NCI-H1436 treated with DMSO at 0.1 percent for 48 hours (cell line): ENCODE data around the gene CALHM1.

Experiments
- DNase-seq: peaks from one replicate; lab custom pipeline; 2025; lab: John Stamatoyannopoulos, UW

CALHM1 gene

DNA sequence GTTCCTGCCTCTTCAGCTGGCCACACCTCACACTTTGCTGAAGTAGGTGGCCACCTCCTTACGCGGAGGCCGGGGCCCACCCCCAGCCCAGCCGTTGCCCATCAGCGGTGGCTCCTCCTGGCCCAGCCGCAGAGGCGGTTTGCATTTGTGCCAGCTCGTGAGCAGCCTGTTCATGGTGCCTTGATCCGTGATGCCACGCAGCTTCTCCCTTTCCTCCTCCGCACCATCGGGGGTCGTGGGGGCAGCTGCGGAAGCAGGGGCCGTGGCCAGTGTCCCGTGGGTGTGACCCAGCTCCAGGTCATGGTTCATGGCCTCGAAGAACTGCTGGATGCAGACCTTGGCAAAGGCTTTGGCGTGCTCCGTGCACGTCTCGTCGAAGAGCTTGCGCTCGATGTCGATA, 3.5 kb downstream of the CALHM1 start:
- DNase-seq: no peak

DNA sequence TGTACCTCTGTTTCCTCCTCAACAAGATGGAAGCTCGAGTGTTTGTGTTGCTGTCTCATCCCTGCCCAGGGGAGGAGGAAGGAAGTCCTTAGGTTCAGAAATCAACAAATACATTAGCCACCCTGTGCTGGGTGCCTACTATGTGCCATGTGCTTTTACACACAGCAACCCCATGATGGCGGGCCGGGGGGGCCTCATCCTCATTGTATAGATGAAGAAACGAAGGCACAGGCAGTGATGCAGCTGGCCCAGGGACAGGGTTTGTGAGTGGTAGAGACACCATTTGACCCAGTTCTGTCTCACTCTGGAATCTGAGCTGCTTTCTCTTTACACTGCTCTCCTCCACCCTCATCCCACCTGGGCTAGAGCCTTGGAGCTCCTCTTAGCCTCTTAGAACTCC, 4.7 kb downstream of the CALHM1 start:
- no peak for DNase-seq

DNA sequence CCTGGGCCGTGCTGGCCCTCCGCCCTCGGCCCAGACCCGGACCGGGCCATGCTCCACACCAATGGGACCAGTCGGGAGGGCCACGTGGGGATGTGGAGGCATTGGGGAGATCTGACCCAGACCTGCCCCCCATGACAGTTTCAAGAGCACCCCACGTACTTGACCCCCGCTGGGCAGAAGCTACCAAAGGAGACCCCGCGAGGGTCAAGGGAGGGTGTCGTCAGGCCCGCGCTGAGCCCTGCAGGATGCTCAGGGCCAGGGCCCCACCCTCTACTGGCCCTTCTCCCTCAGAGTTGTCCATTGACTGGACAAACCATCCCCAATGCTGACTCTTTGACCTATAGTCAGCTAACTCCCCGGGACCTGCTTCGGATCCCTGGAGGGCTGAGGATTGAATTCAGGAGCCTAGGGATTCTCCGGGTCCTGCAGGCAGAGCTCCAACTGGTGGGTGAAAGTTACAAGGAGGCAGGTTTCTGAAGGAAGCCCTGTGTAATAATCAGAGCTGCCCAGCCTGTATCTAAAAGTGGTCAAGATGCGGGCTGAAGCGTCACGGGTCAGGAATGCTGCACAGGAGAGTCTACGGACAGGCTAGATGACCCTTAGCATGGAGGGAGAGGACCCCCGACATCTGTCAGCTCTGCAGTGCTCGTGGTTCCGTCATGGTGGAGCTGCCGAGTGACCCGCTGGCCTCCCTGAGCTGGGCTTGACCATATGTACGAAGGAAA, 6.0 kb downstream of the CALHM1 start:
- no peak for DNase-seq

DNA sequence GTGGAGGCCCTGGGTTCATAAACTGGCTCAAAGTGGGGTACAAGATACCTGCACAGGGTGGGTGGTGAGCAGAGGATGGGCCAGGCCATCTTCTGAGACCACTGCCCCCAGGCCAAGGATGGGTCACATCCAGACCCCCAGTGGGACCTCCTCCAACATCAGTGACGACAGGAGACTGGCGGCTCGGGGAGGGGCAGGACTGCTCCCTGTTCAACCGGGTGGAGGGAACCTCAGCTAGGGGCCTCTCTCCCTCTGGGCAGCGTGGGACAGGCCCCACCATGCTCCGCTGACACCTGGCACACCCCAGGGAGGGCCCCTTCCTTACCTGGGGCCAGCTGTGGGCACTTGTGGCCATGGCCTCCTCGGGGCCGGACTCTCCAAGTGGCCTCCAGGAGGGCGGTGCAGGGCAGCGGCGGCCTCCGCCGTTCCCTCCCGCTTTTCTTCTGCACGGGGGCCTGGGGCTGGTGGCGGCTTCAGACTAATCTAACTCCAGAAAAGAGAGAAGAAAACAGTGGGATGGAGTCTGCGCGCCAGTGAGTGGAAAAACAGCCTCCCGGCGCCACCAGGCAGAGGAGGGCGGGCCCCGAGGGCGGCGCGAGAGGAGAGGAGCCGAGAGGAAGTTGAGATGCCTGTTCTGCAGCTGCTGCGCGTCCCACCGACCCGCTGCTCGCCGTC, 6.7 kb downstream of the CALHM1 start, which contains the start of gene CALHM2:
CALHM2 (minus strand) TSS at position 540 of the 675 bp plus-strand sequence. CDS start 2,429 bp downstream, outside the sequence.
- no peak for DNase-seq

DNA sequence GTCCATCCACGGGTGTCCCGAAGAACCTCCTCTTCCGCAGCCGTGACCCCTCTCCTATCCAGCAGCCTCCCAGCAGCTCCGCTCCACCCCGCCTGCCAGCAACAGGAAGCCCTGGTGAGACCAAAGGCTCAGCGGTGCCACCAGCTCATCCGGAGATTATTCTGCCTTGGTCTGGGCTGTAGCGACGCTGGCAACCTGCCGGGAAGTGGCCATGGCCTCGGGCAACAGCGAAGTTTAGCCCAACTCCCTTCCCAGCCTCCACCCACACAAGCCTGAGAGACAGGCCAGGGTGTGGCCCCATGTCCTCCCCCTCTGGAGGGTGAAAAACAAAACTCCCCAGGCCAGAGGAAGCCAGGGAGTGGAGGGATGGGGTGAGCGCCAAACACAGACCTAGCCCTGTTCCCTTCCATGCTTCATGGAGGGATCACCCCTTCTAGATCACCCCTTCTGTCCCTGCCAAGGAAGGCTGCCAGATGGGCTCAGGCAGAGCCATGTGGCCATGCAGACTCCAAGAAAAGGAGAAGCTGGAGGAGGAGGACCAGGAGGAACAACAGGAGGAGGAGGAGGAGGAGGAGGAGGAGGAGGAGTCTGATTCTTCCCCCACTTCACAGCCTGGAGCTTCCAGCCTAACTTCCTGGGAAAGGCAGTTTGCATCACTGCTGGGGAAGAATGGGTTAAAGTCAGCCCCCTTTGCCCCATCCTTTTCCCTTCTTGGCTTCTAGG, 7.4 kb downstream of the CALHM1 start:
- no peak for DNase-seq

DNA sequence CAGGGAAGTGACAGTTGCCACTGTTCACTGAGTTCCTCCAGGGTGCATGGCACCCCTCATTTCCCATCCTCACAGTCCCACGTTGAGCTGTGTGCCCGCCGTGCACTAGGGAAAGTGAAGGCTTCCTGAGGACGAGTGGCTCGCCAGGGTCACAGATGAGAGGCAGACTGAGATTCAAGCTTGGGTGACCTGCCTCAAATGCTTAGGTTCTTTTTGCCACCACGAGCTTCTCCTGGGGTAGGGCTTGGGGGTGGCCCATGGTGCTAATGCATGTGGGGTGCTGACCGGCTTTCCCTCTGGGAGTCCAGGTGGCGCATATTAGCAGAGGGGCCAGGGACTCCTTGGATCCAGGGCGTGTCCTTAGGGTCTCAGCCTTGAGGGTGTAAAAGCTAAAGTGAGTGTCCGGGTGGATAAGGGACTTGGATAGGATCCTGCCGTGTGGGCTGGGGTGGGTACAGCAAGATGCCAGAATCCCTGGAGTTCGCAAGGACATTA, 8.5 kb downstream of the CALHM1 start:
- DNase-seq: no peak

DNA sequence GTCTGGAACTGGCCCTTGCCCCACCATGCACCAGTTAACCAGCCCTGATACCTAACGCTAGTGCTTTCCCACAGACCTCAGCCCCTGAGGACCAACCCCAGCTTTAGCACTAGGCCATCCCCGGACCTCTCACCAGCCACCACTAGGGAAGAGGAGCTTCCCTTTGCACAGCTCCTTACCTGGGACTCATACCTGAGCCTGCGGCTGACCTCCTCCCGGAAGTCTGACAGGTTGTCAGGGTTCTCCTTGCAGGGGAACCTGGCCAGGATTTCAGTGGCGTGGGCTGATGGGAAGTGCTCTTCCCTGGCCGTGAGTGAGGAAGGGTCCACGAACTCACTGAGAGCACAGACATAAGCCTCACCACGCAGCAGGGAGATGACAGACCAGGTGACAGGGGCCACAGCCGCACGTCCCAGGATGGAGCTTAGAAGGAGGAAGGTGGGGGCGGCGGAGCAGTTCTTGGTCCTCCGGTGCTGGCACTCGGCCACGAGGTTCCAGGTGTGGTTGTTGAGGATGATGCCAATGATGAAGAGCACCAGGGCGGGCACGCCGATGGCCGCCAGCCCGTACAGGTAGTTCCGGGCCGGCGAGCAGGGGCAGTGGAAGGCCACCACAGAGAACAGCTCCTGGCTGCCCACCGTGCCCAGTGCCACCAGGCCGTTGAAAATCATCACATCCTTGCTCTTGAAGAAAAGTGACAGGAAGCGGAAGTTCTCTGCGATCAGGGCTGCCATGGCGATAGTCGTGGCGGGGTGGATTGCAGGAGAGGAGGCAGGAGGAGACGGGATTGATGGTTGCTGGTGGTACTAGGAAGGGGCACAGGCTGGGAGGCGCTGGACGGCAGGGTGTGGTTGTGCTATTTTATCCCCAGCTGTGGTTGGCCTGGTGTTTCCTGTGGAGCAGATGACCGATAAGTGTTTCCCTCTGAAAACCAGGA, 9.2 kb downstream of the CALHM1 start:
- no peak for DNase-seq

DNA sequence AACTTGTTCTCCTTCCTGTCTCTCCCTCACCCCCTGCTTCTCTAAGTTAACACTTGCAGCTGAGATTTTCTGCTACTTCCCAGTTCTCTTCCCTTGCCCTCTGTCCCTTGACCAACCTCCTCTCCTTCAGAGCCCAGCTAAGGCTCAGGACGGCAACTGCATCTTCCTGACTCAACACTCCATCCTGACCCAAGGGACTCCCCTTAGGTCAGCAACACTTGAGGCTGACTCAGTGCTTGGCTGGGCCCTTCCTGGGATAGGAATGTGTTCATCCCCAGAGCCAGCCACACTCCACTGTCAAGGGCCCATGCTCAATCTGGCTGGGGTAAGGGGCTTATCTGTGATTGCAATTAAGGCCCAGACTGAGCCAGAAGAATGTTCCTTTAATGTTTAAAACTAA, 10.0 kb downstream of the CALHM1 start:
- no peak for DNase-seq

DNA sequence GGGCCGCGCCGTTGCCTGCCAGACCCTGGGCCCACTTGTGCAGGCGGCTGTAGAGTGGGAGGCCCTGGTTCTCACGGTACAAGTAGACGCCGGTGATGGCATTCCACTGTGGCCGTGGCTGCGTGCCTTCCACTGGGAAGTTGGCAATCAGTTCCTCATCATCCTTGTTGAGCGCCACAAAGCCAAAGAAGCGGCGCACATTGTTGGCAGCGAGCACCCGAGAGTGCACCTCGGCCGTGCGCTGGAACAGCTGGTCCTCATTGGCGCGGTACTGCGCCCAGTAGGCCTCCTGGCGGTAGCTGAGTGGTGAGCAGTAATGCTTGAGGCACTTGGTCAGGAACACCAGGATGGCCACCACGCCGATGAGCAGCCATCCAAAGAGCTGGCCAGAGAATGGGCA, 11.5 kb downstream of the CALHM1 start:
- DNase-seq: no peak

DNA sequence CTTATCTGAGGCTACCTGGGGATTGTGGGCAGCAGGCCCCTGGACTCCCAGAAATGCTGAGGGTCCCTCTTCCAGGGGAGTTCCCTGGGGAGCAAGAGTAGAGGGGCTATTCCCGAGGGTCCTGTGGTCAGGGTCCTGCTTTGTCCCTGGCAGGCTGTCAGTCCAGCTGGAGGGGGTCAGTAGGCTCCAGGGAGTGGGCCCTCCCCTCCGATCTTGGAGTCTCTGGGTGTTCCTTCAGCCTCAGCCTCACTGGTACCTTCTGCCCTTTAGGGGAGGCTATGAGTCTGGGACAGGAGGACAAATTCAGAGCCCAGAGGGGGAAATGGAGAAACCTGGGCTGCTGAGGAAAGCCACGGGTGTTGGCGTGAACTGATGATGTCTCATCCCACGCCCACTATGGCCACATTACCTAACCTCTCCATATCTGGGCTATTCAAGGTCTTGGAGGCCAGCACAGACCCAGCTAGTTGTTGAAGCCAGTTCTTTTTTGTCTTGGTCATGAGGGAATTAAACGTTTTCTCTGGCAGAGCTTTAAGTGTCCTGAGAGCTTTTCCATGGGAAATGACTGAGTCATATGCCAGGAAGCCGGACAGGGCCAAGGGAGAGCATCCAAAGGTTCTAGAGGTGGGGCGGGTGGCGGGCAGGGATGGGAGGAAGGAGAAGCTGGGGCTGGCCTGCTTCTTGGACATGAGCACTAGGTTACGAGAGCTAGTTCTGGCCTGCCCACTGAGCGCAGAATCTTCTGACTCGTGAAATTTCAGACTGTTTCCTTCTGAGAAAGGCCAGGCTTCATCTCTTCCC, 12.7 kb downstream of the CALHM1 start:
- DNase-seq: no peak

DNA sequence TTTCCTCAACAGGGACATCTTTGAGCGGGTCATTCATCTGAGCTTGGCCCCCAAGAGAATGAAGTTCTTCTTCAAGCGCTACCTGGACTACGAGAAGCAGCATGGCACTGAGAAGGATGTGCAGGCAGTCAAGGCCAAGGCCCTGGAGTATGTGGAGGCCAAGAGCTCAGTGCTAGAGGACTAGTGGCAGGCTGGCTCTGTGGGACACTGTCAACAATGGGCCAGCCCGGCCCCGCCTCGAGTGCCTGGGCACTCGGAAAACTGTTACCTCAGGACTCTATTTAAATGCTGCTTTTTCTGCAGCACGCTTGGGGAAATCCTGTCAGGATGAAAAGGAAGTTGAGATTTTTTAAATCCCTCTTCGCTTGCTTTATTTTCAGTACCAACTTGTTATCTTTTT, 13.3 kb downstream of the CALHM1 start:
- no peak for DNase-seq

DNA sequence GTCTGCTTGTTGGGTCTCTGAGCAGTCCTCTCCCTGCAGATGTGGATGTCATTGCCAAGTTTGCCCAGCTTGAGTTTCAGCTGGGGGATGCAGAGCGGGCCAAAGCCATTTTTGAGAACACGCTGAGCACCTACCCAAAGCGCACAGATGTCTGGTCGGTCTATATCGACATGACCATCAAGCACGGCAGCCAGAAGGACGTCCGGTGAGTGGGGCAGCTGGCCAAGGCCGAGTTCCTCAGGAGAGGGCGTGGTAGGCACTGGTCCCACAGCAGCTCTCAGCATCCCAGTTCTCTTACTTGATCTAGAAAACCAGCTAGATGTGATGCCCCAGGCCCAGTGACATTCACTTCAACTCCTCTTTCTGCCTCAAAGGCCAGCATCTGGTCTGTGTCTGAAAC, 14.2 kb downstream of the CALHM1 start:
- no peak for DNase-seq

DNA sequence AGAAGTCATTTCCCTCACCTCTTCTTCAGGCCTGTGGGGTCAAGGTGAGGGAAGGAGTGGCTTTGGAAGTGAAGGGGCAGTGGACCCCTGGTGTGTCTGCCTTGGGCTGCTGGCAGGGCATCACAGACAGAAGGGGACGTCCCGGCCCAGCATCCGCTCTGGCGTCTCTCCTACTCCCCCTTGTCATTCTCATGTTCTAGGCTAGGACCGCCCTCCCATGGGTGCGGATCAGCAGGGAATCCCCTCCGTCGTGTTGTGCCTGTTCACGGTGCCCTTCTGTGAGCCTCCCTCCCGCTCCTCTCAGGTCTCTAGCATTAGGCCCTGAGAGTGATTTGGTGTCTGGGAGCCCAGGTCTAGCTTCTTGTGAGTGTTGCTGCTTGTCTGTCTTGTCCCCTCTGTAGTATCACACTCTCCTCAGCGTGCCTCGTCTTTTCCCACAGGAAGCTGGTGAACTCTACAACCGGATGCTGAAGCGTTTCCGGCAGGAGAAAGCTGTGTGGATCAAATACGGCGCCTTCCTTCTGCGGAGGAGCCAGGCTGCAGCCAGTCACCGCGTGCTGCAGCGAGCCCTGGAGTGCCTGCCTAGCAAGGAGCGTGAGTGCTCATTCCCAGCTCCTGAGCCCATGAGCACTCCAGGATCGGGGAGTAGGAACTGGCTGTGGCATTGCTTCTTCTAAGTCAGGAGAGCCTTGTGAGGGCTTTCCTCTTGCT, 15.1 kb downstream of the CALHM1 start:
- no peak for DNase-seq

DNA sequence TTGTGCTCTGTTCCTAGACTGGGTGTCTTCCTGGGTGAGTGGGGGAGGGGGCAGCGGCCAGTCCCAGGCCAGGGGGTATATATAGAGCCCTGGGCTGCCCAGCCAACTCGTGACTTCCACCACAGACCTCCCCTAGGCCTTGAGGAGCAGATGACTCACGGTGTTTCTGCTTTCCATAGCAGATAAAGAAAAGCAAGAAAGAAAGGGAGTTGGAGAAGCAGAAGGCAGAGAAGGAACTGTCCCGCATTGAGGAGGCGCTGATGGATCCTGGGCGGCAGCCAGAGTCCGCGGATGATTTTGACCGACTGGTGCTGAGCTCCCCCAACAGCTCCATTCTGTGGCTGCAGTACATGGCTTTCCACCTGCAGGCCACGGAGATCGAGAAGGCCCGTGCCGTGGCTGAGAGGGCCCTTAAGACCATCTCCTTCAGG, 16.7 kb downstream of the CALHM1 start:
- no peak for DNase-seq

DNA sequence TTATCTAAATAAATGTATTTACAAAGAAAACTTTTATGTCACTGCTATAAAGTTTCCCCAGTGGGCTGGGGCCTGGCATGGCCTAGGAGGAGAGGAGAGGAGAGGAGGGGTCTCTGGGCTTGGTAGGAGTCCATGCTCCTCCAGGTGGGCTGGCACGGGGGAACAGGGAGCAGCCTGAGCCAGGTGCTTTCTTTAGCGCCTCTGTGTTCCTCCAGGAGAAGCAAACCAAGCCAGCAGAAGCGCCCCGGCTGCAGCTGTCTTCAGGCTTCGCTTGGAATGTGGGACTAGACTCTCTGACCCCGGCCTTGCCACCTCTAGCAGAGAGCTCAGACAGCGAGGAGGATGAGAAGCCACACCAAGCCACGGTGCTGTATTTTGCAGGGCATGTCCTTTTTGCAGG, 17.1 kb downstream of the CALHM1 start:
- no peak for DNase-seq

DNA sequence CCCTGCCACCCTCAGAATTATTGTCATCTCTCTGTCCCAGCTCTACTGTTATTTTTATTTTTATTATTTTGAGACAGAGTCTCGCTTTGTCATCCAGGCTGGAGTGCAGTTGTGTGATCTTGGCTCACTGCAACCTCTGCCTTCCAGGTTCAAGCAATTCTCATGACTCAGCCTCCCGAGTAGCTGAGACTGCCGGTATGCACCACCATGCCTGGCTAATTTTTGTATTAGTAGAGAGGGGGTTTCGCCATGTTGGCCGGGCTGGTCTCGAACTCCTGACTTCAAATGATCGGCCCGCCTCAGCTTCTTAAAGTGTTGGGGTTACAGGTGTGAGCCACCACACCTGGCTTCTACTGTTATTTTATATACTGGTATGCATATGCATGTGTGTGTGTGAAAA, 17.5 kb downstream of the CALHM1 start:
- no peak for DNase-seq

DNA sequence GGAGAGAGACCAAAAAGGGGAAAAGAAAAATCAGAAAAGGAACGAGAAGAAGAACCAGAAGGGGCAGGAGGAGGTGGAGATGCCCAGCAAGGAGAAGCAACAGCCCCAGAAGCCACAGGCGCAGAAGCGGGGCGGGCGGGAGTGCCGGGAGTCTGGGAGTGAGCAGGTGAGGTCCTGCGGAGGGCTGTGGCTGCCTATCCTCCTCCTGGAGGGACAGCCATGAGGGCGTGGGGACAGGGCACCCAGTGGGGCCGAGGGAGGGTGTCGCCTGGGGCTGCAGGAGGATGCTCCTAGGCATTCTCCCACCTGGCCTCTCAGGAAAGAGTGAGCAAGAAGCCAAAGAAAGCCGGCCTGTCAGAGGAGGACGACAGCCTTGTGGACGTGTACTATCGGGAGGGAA, 18.3 kb downstream of the CALHM1 start:
- no peak for DNase-seq

DNA sequence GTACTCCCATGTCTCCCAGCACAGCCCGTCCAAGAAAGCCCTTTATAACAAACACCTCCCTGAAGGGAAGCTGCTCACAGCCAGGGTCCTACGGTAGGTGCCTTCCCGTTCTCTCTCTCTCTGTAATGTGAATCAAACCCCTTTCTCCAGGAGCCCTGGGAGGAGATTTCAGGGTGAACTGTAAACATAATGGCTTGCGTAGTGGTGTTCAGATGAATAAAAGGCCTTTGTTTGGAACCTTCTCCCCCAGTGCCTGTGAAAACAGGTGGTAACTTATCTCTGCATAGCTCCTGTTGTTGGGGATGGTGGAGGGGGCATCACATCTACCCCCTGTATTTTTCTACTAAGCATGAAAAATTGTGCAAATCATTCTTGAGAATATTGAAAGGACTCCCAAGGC, 18.9 kb downstream of the CALHM1 start:
- DNase-seq: no peak

DNA sequence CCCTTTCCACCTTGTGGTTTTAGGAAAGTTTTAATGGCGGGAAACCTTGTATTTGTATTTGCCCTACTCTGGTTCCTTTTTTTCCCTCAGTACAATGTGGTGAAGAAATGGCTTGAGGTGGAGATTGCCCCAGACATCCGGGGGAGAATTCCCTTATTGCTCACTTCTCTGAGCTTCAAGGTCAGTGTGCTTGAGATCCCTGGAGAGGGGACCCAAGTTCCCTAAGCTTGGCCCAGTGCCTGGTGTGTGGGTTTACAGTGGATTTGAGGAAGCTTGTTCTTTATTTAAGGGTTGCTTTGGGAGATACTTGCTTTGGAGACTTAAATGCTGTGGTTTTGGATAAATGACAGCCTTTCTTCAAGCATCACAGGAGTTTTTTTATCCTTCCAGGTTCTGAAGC, 24.8 kb downstream of the CALHM1 start:
- no peak for DNase-seq

DNA sequence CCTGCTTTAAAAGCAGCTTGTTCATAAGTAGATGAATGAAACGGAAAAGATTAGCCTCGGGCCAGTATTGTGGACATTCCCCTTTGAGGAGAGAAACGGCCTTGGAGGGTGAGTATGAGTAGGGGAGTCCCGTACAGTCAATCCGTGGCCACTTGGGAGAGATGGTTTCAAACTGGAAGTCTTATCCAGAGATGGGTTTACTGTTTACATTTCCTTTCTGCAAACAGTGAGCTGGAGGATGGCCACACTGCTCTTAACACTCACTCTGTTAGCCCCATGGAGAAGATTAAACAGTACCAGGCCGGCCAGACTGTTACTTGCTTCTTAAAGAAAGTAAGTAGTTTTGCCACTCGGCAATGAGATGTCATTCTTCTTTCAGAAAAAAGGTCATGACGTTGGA, 26.8 kb downstream of the CALHM1 start:
- no peak for DNase-seq
